H1 (cell line): Measurements from ENCODE around the gene PFKP. TPM values are rescaled to one million over a fixed set of nuclear protein-coding genes. Genes with fewer than 3 reads are reported as not detected.

Experiments
- CEBPB ChIP-seq: IDR thresholded peaks from 2 replicates; pipeline ENCODE4 v1.6.1; 2012; ENCODE audit warnings: low read depth, low read length
- CHD1 ChIP-seq: IDR thresholded peaks from 2 replicates; pipeline ENCODE4 v1.6.1; 2012; ENCODE audit warnings: low read depth, low read length, improper control_type of control experiment
- CHD7 ChIP-seq: fragments of 300-600 bp; sonication (generic); IDR thresholded peaks from 2 replicates; pipeline ENCODE4 v1.7.1; 2012; ENCODE audit warnings: low read length, moderate library complexity, mild to moderate bottlenecking, inconsistent platforms; ENCODE audit not compliant: insufficient replicate concordance
- PHF8 ChIP-seq: fragments of 200-600 bp; sonication (generic); conservative IDR thresholded peaks from 2 replicates; pipeline ENCODE4 v1.7.1; 2012; ENCODE audit warnings: low read depth, mild to moderate bottlenecking, inconsistent platforms, low read length, moderate library complexity
- RFX5 ChIP-seq: IDR thresholded peaks from 2 replicates; pipeline ENCODE4 v1.6.1; 2011; ENCODE audit warnings: low read depth, low read length, improper control_type of control experiment, borderline replicate concordance
- RXRA ChIP-seq: IDR thresholded peaks from 2 replicates; pipeline ENCODE4 v1.6.1; 2011; ENCODE audit warnings: low read depth, mild to moderate bottlenecking, low read length, moderate library complexity; ENCODE audit not compliant: insufficient read depth
- SIX5 ChIP-seq: IDR thresholded peaks from 2 replicates; pipeline ENCODE4 v1.6.1; 2011; ENCODE audit warnings: mild to moderate bottlenecking, low read depth, low read length
- SP4 ChIP-seq: IDR thresholded peaks from 2 replicates; pipeline ENCODE4 v1.6.1; 2012; ENCODE audit warnings: low read length, inconsistent platforms
- polyA plus RNA-seq, 7 experiments: library from polyadenylated mRNA; depleted of rRNA in 3 of 7; stranded (reverse) in 5 of 7; unstranded in 2 of 7; fragments of >200 nt in 5 of 7; fragments of 200-250 nt in 2 of 7; gene quantifications; 1 replicate in 5 of 7; 2 replicates in 1 of 7; 4 replicates in 1 of 7; pipeline versions ENCODE4 v1.2.1 to v1.2.3, GENCODE V29; 2011 to 2013; ENCODE audit warnings: missing spikeins in 2 of 7, mixed read lengths in 2 of 7
- total RNA-seq: library from RNA; stranded (reverse); fragmentation: NEBNext Ultra II Directional; extraction: Animal tissue kit (Norgen Biotek cat#: 25700); gene quantifications from 2 replicates; pipeline ENCODE4 v1.2.1, GENCODE V29; 2021

Gene PFKP
- total and polyA plus RNA-seq, 2 of the 8 experiments (the other 6 are each of a cell fraction or from before 2014, with no cell fraction given): 51.2 to 128 TPM

DNA sequence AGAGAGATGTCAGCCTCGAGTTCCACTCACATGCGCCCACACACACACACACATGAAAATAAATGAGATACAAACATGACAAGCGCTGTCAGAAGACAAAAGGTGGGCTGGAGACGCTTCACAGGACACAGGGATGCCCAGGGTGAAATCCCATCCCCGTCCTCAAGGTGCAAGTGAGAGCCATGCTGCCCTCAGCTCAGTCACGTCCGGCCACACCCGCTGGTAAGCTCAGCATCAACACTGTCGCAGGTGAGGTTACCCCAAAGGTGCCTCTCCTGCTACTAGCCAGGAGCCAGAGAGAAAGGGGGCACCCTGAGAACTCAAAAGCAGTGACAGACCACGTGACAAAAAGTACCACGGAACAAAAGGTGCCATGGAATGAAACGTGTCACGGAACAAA lies 83.0 kb downstream of the PFKP start (continued):
- TF ChIP-seq CHD7 (no peak), RXRA (no peak), CEBPB (no peak), PHF8 (no peak), SIX5 (no peak), CHD1 (no peak), RFX5 (no peak), SP4 (no peak)
- TF ChIP-seq, all 59 proteins: peak for 0
